Keratinocyte (primary cell): Measurements from ENCODE around the gene CRTC1. TPM values are rescaled to one million over a fixed set of nuclear protein-coding genes. Genes with fewer than 3 reads are reported as not detected.

ENCODE experiments used
- DNase-seq: peaks from one replicate; pipeline ENCODE4 v3.0.0-alpha.2; 2011; ENCODE audit warnings: low read depth, missing footprints, low spot score
- FAIRE-seq: peaks from 2 replicates; lab custom pipeline; 2011; peaks lifted over from hg19 to GRCh38; lab: Jason Lieb, UNC
- H2AFZ ChIP-seq: 2 replicates; pipeline ENCODE4 v1.6.0; 2012; ENCODE audit warnings: low read length, control low read depth, inconsistent platforms; ENCODE audit not compliant: control insufficient read depth
- H3K27ac ChIP-seq: 2 replicates; pipeline ENCODE4 v1.5.1; 2011; ENCODE audit warnings: low read length; ENCODE audit not compliant: control insufficient read depth, insufficient read depth
- H3K27me3 ChIP-seq: 3 replicates; pipeline ENCODE4 v1.6.0; 2011; ENCODE audit warnings: low read length; ENCODE audit not compliant: control insufficient read depth, insufficient read depth; ENCODE audit errors: extremely low read depth
- H3K36me3 ChIP-seq, 2 experiments: 2 replicates in 1 of 2; 3 replicates in 1 of 2; pipeline ENCODE4 v1.5.1; 2011; ENCODE audit warnings: low read length in 2 of 2, mild to moderate bottlenecking in 1 of 2; ENCODE audit not compliant: control insufficient read depth in 2 of 2, insufficient read depth in 2 of 2; ENCODE audit errors: extremely low read depth in 1 of 2
- H3K4me1 ChIP-seq: 3 replicates; pipeline ENCODE4 v1.5.1; 2011; ENCODE audit warnings: low read length; ENCODE audit not compliant: control insufficient read depth, insufficient read depth; ENCODE audit errors: extremely low read depth
- H3K4me2 ChIP-seq: 3 replicates; pipeline ENCODE4 v1.6.0; 2011; ENCODE audit warnings: low read depth, low read length; ENCODE audit not compliant: control insufficient read depth, insufficient read depth; ENCODE audit errors: extremely low read depth
- H3K4me3 ChIP-seq, 3 experiments: fragments of 200-600 bp in 1 of 3; sonication (generic) in 1 of 3; 2 replicates in 2 of 3; 3 replicates in 1 of 3; pipeline ENCODE4 v1.5.1; 2011 to 2016; ENCODE audit warnings: low read length in 3 of 3, mild to moderate bottlenecking in 3 of 3, control low read depth in 2 of 3, inconsistent platforms in 1 of 3, low read depth in 1 of 3, mixed read lengths in 1 of 3, mixed run types in 1 of 3, moderate library complexity in 1 of 3; ENCODE audit not compliant: control insufficient read depth in 2 of 3, insufficient read depth in 2 of 3; ENCODE audit errors: extremely low read depth in 1 of 3
- H3K79me2 ChIP-seq: 2 replicates; pipeline ENCODE4 v1.6.0; 2012; ENCODE audit warnings: low read length; ENCODE audit not compliant: control insufficient read depth, insufficient read depth
- H3K9ac ChIP-seq: 3 replicates; pipeline ENCODE4 v1.6.0; 2011; ENCODE audit warnings: low read length; ENCODE audit not compliant: control insufficient read depth, insufficient read depth; ENCODE audit errors: extremely low read depth
- H3K9me1 ChIP-seq: 3 replicates; pipeline ENCODE4 v1.6.0; 2011; ENCODE audit warnings: low read length; ENCODE audit not compliant: control insufficient read depth, insufficient read depth; ENCODE audit errors: extremely low read depth
- H3K9me3 ChIP-seq: 2 replicates; pipeline ENCODE4 v1.5.1; 2012; ENCODE audit warnings: low read depth, low read length; ENCODE audit not compliant: control insufficient read depth
- H4K20me1 ChIP-seq: 3 replicates; pipeline ENCODE4 v1.6.0; 2011; ENCODE audit warnings: low read length; ENCODE audit not compliant: control insufficient read depth, insufficient read depth; ENCODE audit errors: extremely low read depth
- EZH2 ChIP-seq: IDR thresholded peaks from one replicate; pipeline ENCODE4 v1.6.1; 2012; ENCODE audit warnings: inconsistent platforms, mild to moderate bottlenecking, low read length, moderate library complexity
- dilution Hi-C: fragments of 300-500 bp; cut with MboI; formaldehyde crosslinking; loops from one replicate; pipeline ENCODE4 v1.7.0; 2020; ENCODE audit warnings: low sequenced_read_pairs; ENCODE audit not compliant: extremely low pct_ligation_motif_present
- polyA plus RNA-seq, 5 experiments: library from polyadenylated mRNA; depleted of rRNA in 3 of 5; stranded (reverse) in 3 of 5; stranded (forward) in 1 of 5; unstranded in 1 of 5; fragments of >200 nt; gene quantifications; 1 replicate in 1 of 5; 2 replicates in 3 of 5; 3 replicates in 1 of 5; pipeline versions ENCODE4 v1.2.1 to v1.2.3, GENCODE V29; 2011 to 2012; ENCODE audit warnings: missing spikeins in 2 of 5, low read depth in 1 of 5, low replicate concordance in 1 of 5
- TF ChIP-seq, protein P1 (sequence below), 3 experiments: IDR thresholded peaks in 1 of 3; conservative IDR thresholded peaks in 1 of 3; optimal IDR thresholded peaks in 1 of 3; 2 replicates in 2 of 3; 3 replicates in 1 of 3; pipeline versions ENCODE3 to v1.5.1; 2011; ENCODE audit warnings: low read length in 3 of 3, mild to moderate bottlenecking in 3 of 3, moderate library complexity in 2 of 3, control low read depth in 1 of 3, inconsistent platforms in 1 of 3; ENCODE audit not compliant: insufficient read depth in 2 of 3; ENCODE audit errors: extremely low read depth in 1 of 3

Gene CRTC1
- polyA plus RNA-seq, 1 donor (not counting 4 experiments of a cell fraction or from before 2014, with no cell fraction given) = 0.54 TPM

DNA sequence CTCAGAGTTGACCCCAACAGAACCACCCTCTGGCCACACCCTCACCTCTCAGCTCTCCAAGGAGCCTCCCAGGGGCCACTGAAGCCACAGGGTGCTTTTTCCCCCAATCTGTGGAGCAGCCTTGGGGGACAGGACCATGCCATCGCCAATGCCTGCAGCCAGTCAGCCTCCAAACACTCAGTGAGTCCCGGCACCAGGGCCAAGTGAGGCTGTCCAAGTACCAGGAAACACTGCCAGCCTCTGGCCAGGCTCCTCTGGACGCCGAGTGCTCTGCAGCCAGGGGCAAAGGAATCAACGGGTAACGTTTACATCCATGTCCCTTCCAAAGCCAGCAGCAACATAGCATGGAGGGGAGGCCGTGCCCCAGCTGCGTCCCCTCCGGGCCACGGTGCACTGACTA lies 117.2 kb downstream of the CRTC1 start:
- dilution Hi-C loops = no loop called here
- H3K27me3 ChIP-seq = peaks cover 29% of the 10 kb centered on the region
- H4K20me1 ChIP-seq = no peaks in the 10 kb centered on the region
- H3K4me2 ChIP-seq = no peak overlapping the region
- H3K79me2 ChIP-seq = no peaks in the 10 kb centered on the region
- H3K4me1 ChIP-seq = no peaks in the 10 kb centered on the region
- H3K9ac ChIP-seq = no peak overlapping the region
- no peaks in the 10 kb centered on the region for H3K9me1 ChIP-seq
- H3K36me3 ChIP-seq = no peaks in the 10 kb centered on the region
- no peak for DNase-seq
- H3K9me3 ChIP-seq = no peaks in the 10 kb centered on the region
- TF ChIP-seq, protein P1, sequence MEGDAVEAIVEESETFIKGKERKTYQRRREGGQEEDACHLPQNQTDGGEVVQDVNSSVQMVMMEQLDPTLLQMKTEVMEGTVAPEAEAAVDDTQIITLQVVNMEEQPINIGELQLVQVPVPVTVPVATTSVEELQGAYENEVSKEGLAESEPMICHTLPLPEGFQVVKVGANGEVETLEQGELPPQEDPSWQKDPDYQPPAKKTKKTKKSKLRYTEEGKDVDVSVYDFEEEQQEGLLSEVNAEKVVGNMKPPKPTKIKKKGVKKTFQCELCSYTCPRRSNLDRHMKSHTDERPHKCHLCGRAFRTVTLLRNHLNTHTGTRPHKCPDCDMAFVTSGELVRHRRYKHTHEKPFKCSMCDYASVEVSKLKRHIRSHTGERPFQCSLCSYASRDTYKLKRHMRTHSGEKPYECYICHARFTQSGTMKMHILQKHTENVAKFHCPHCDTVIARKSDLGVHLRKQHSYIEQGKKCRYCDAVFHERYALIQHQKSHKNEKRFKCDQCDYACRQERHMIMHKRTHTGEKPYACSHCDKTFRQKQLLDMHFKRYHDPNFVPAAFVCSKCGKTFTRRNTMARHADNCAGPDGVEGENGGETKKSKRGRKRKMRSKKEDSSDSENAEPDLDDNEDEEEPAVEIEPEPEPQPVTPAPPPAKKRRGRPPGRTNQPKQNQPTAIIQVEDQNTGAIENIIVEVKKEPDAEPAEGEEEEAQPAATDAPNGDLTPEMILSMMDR (optimal IDR thresholded peaks at IDR 0.05 in 1 of 3, IDR thresholded peaks at IDR 0.05 in 1 of 3, conservative IDR thresholded peaks at IDR 0.05 in 1 of 3; ENCODE audit: extremely low read depth in 1 of 3, insufficient read depth in 2 of 3, low read length in 3 of 3) = no peak
- TF ChIP-seq EZH2 = no peak
- H3K27ac ChIP-seq = no peak overlapping the region
- FAIRE-seq = no peak
- no peak overlapping the region for H2AFZ ChIP-seq
- no peak overlapping the region for H3K4me3 ChIP-seq

DNA sequence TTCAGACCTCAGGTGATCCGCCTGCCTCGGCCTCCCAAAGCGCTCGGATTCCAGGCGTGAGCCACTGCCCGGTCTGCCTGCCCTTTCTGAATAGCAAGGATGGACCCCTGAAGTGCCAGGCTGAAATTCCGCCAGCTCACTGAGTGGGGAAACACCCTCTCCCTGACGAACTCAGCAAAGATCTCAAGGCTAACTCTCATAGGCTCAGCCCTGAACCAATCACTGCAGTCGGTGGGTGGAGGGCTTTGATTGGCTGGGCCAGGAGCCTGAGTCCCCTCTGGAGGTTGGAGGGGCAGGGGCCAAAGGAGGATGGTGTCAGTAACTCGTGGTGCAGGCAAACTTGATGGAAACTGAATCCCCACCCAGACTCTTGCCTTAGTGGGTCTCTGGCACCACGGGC lies 118.9 kb downstream of the CRTC1 start:
- Histone ChIP-seq H3K4me1 (no peaks in the 10 kb centered on the region), H3K4me3 (no peak overlapping the region), H3K27me3 (peaks cover 24% of the 10 kb centered on the region), H4K20me1 (no peaks in the 10 kb centered on the region), H2AFZ (no peak overlapping the region), H3K36me3 (no peaks in the 10 kb centered on the region), H3K9me3 (no peaks in the 10 kb centered on the region), H3K9me1 (no peaks in the 10 kb centered on the region), H3K79me2 (no peaks in the 10 kb centered on the region), H3K27ac (no peak overlapping the region), H3K4me2 (no peak overlapping the region), H3K9ac (no peak overlapping the region)
- DNase-seq (no peak), FAIRE-seq (no peak)
- dilution Hi-C loops = no loop called here
- TF ChIP-seq, protein P1 (optimal IDR thresholded peaks at IDR 0.05 in 1 of 3, IDR thresholded peaks at IDR 0.05 in 1 of 3, conservative IDR thresholded peaks at IDR 0.05 in 1 of 3; ENCODE audit: extremely low read depth in 1 of 3, insufficient read depth in 2 of 3, low read length in 3 of 3) = no peak
- no peak for TF ChIP-seq EZH2
